Stimulated activated naive B cell treated with anti-CD40 and anti-IgM and Interleukin-4, amounts not matched to agents 10 μg/mL and 1 μg/mL and 100 μg/mL, for 72 hours (primary cell): ENCODE measurements around the gene SLC35F3.
A peak's percentile ranks its signal among the peaks of the same experiment; 100 is the strongest.
"Not testable (repeated sequence)": the region's sequence is repeated elsewhere in the genome, so short reads cannot be mapped to it uniquely, and the experiment has no call there.

Experiments
- ATAC-seq, 2 donors: fragments of 150-1000 bp; cut with Tn5 transposase; replicated peaks; 2 replicates each; pipeline ENCODE4 v1.10.0; 2021; ENCODE audit warnings: moderate library complexity in 1 of 2
- DNase-seq: peaks from one replicate; pipeline ENCODE4 v3.0.0; 2021
- H3K27ac Mint-ChIP-seq: one replicate; pipeline ENCODE4 v1.8.0; 2022; ENCODE audit warnings: mild to moderate bottlenecking, mixed read lengths
- H3K27me3 Mint-ChIP-seq, 2 donors: one replicate each; pipeline ENCODE4 v1.8.0; 2022; ENCODE audit warnings: mixed read lengths in 2 of 2
- H3K36me3 Mint-ChIP-seq, 2 donors: one replicate each; pipeline ENCODE4 v1.8.0; 2022; ENCODE audit warnings: mixed read lengths in 2 of 2, mild to moderate bottlenecking in 1 of 2
- H3K4me1 Mint-ChIP-seq, 2 donors: one replicate each; pipeline ENCODE4 v1.8.0; 2022; ENCODE audit warnings: mixed read lengths in 2 of 2, mild to moderate bottlenecking in 1 of 2
- H3K4me3 Mint-ChIP-seq, 2 donors: one replicate each; pipeline ENCODE4 v1.8.0; 2022; ENCODE audit warnings: mild to moderate bottlenecking in 2 of 2, mixed read lengths in 2 of 2, moderate library complexity in 1 of 2
- H3K9me3 Mint-ChIP-seq, 2 donors: one replicate each; pipeline ENCODE4 v1.8.0; 2022; ENCODE audit warnings: mixed read lengths in 2 of 2, mild to moderate bottlenecking in 1 of 2

The SLC35F3 gene

DNA sequence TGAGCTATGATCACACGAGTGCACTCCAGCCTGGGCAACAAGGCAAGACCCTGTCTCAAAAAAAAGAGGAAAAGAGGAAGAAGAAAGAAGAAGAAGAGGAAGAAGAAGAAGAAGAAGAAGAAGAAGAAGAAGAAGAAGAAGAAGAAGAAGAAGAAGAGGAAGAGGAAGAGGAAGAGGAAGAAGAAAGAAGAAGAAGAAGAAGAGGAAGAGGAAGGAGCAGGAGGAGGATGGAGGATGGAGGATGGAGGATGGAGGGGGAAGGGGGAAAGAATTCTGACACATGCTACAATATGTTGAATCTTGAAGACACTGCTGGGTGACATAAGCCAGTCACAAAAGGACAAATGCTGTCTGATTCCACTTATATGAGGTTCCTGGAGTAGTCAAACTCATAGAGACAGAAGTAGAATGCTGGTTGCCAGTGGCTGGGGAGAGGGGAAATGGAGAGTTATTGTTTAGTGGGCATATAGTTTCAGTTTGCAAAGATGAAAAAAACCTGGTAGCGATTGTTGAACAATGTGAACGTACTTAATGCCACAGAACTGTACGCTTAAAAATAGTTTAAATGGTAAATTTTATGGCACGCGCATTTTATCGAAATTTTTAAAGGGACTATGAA lies 421.5 kb downstream of the SLC35F3 start:
- Mint-ChIP-seq H3K4me1 (peaks cover 22 to 43% of the 10 kb centered on the region in 2 donors), H3K36me3 (no peaks in the 10 kb centered on the region), H3K27ac (no peak overlapping the region), H3K9me3 (peaks cover 0 to 3% of the 10 kb centered on the region in 2 donors), H3K27me3 (peaks cover 44 to 51% of the 10 kb centered on the region in 2 donors), H3K4me3 (peak overlapping the region; percentile 42 to 71)
- no peak for DNase-seq
- peak; percentile 22 to 34 for ATAC-seq

GRCh38 chr1:234326497-234327366 lies 422.3 kb downstream of the SLC35F3 start:
- peaks cover 39 to 46% of the 10 kb centered on the region in 2 donors for H3K27me3 Mint-ChIP-seq
- DNase-seq, result peak; percentile 38
- peaks cover 0 to 3% of the 10 kb centered on the region in 2 donors for H3K9me3 Mint-ChIP-seq
- peaks cover 22 to 44% of the 10 kb centered on the region in 2 donors for H3K4me1 Mint-ChIP-seq
- ATAC-seq, result peak; percentile 86 to 88
- H3K27ac Mint-ChIP-seq, result peak overlapping the region; percentile 67
- no peaks in the 10 kb centered on the region for H3K36me3 Mint-ChIP-seq
- peak overlapping the region; percentile 42 to 71 for H3K4me3 Mint-ChIP-seq

GRCh38 chr1:234327577-234328164 lies 423.2 kb downstream of the SLC35F3 start:
- no peaks in the 10 kb centered on the region for H3K36me3 Mint-ChIP-seq
- no peak overlapping the region for H3K4me3 Mint-ChIP-seq
- H3K27ac Mint-ChIP-seq, result no peak overlapping the region
- peaks cover 20 to 38% of the 10 kb centered on the region in 2 donors for H3K4me1 Mint-ChIP-seq
- H3K27me3 Mint-ChIP-seq, result peaks cover 38 to 48% of the 10 kb centered on the region in 2 donors
- ATAC-seq (no peak), DNase-seq (no peak)
- H3K9me3 Mint-ChIP-seq, result peaks cover 0 to 3% of the 10 kb centered on the region in 2 donors

DNA sequence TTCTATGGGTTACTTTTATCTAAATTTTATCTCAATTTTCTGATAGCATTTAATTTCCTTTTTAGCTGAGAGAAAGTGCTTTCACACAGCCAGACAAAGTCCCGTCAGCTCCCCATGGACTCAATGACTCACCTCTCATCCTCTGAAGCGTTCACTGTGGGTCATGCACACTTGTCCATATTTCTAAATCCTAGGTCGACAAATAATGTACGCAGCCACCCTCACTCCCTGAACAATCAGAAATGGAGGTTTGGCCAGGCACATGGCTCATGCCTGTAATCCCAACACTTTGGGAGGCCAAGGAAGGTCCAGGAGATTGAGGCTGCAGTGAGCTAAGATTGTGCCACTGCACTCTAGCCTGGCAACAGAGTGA lies 426.4 kb downstream of the SLC35F3 start:
- Mint-ChIP-seq H3K36me3 (no peaks in the 10 kb centered on the region), H3K27me3 (peaks cover 13 to 23% of the 10 kb centered on the region in 2 donors), H3K4me1 (peaks cover 14 to 25% of the 10 kb centered on the region in 2 donors), H3K9me3 (peaks cover 2% of the 10 kb centered on the region in 2 donors), H3K27ac (no peak overlapping the region), H3K4me3 (no peak overlapping the region)
- DNase-seq (no peak), ATAC-seq (peak in 1 of 2 donors; percentile 31)

- Mint-ChIP-seq H3K27me3 (peaks cover 8 to 19% of the 10 kb centered on the region in 2 donors), H3K4me1 (peaks cover 10 to 18% of the 10 kb centered on the region in 2 donors), H3K9me3 (peaks cover 4 to 6% of the 10 kb centered on the region in 2 donors), H3K36me3 (peaks cover 0 to 2% of the 10 kb centered on the region in 2 donors), H3K27ac (no peak overlapping the region), H3K4me3 (no peak overlapping the region)
- no peak for ATAC-seq
- DNase-seq, result no peak
Observed at GRCh38 chr1:234331507-234331906, 427.0 kb downstream of the SLC35F3 start.

DNA sequence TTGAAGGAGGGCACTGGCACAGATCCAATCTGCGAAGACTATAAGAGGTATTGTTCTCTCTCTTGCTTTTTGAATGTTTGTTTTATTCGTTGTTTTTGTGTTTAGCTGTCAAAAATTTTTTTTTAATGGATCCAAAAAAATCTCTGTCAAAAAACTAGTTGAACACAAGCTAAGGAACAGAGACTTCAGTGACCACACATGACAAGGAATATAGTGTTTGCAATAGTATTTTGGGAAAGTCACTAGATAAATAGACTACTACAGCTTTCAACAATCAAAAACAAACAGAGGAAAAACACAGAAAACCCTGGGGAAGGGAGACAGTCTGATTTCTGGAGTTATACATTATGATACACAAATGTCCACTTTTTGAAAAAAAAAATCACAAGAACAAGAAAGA lies 431.9 kb downstream of the SLC35F3 start:
- Mint-ChIP-seq H3K27ac (no peak overlapping the region), H3K9me3 (peaks cover 16 to 17% of the 10 kb centered on the region in 2 donors), H3K36me3 (peaks cover 2 to 4% of the 10 kb centered on the region in 2 donors), H3K27me3 (peaks cover 13 to 16% of the 10 kb centered on the region in 2 donors), H3K4me3 (no peak overlapping the region), H3K4me1 (no peaks in the 10 kb centered on the region)
- ATAC-seq, result no peak
- DNase-seq, result no peak

GRCh38 chr1:234337233-234337632 lies 432.8 kb downstream of the SLC35F3 start:
- Mint-ChIP-seq H3K9me3 (peaks cover 16 to 17% of the 10 kb centered on the region in 2 donors), H3K4me1 (no peaks in the 10 kb centered on the region), H3K36me3 (peaks cover 2 to 4% of the 10 kb centered on the region in 2 donors), H3K4me3 (no peak overlapping the region), H3K27ac (no peak overlapping the region), H3K27me3 (peaks cover 7 to 11% of the 10 kb centered on the region in 2 donors)
- DNase-seq (no peak), ATAC-seq (no peak)

- H3K36me3 Mint-ChIP-seq, result peaks cover 2 to 4% of the 10 kb centered on the region in 2 donors
Observed at GRCh38 chr1:234340528-234340927, 436.1 kb downstream of the SLC35F3 start.

DNA sequence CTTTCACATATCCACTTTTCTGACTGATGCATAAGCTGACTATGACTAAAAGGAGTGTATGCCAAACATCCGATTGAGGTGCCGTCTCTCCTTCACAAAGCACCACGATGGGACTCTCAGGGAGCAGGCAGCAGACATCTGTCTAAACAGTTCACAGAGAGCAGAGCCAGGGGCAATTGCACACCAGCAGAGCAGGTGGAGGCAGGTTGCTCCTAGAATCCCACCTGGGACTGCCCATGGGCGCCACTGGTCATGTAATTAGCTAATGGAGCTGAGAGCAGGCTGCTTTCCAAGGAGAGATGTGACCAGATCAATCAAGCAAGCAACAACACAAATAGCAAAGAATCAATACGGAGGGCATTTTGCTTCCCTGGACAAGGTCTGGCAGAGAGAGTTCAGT lies 438.3 kb downstream of the SLC35F3 start:
- Mint-ChIP-seq H3K9me3 (peaks cover 4 to 5% of the 10 kb centered on the region in 2 donors), H3K27ac (no peak overlapping the region), H3K27me3 (peaks cover 6% of the 10 kb centered on the region in 2 donors), H3K36me3 (peaks cover 0 to 2% of the 10 kb centered on the region in 2 donors), H3K4me3 (no peak overlapping the region), H3K4me1 (no peaks in the 10 kb centered on the region)
- DNase-seq (no peak), ATAC-seq (no peak)

More at GRCh38 chr1:234340528-234340927, 436.1 kb downstream of the SLC35F3 start:
- no peak overlapping the region for H3K4me3 Mint-ChIP-seq
- H3K27me3 Mint-ChIP-seq, result peaks cover 6% of the 10 kb centered on the region in 2 donors
- peaks cover 16% of the 10 kb centered on the region in 2 donors for H3K9me3 Mint-ChIP-seq
- ATAC-seq, result no peak
- no peak for DNase-seq
- H3K27ac Mint-ChIP-seq, result no peak overlapping the region
- no peaks in the 10 kb centered on the region for H3K4me1 Mint-ChIP-seq

DNA sequence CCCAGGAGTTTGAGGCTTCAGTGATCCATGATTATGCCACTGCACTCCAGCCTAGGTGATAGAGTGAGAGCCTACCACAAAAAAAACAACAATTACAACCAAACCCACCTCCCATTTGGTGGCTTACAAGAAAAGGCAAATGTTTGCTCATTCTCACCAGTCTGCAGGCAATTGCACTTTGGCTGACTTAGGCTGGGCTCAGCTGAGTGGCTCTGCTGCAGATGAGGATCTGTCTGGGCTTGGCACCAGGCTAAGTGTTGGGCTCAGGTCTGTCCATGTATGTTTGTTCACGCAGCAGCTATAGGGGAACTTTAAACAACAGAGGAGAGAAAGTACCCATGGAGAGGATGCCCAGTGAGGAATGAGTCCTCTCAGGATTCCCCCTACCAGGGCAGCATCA lies 440.8 kb downstream of the SLC35F3 start:
- no peak for ATAC-seq
- no peak overlapping the region for H3K27ac Mint-ChIP-seq
- no peaks in the 10 kb centered on the region for H3K4me1 Mint-ChIP-seq
- no peak overlapping the region for H3K4me3 Mint-ChIP-seq
- H3K27me3 Mint-ChIP-seq, result peaks cover 19% of the 10 kb centered on the region in 2 donors
- peaks cover 0 to 2% of the 10 kb centered on the region in 2 donors for H3K36me3 Mint-ChIP-seq
- H3K9me3 Mint-ChIP-seq, result peaks cover 2% of the 10 kb centered on the region in 2 donors
- DNase-seq, result no peak

DNA sequence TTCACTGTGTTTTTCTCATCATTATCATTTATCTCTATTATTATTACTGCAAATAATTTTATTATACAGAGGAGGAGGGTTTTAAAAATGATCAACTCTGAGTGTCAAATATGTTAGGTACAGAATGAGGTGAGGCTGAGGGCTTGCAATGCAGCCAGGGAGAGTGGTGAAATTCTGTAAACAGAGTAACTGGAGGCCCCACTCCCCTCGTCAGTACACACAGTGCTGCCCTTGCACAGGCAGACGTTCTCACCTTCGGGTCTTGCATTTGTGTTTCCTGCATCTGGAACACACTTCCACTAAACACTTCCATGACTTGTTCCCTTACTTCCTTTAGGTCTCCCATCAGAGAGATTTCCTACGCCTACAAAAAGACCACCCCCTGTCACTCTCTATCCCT lies 444.5 kb downstream of the SLC35F3 start:
- Mint-ChIP-seq H3K27me3 (peaks cover 20 to 21% of the 10 kb centered on the region in 2 donors), H3K27ac (no peak overlapping the region), H3K4me1 (no peaks in the 10 kb centered on the region), H3K9me3 (no peaks in the 10 kb centered on the region), H3K4me3 (no peak overlapping the region), H3K36me3 (no peaks in the 10 kb centered on the region)
- ATAC-seq (no peak), DNase-seq (no peak)

GRCh38 chr1:234355782-234356510 lies 451.5 kb downstream of the SLC35F3 start:
- ATAC-seq, result peak; percentile 25 to 42
- Mint-ChIP-seq H3K9me3 (no peaks in the 10 kb centered on the region), H3K4me1 (peaks cover 0 to 2% of the 10 kb centered on the region in 2 donors), H3K4me3 (peak overlapping the region in 1 of 2 donors; percentile 19), H3K27me3 (peaks cover 11 to 16% of the 10 kb centered on the region in 2 donors), H3K36me3 (peaks cover 0 to 4% of the 10 kb centered on the region in 2 donors), H3K27ac (peak overlapping the region; percentile 7)
- no peak for DNase-seq

GRCh38 chr1:234356615-234357269 lies 452.3 kb downstream of the SLC35F3 start:
- not testable (repeated sequence) for H3K9me3 Mint-ChIP-seq, H3K4me1 Mint-ChIP-seq, H3K36me3 Mint-ChIP-seq
- Mint-ChIP-seq H3K27me3 (peaks cover 11 to 13% of the 10 kb centered on the region in 2 donors), H3K27ac (peak overlapping the region; percentile 62), H3K4me3 (peak overlapping the region; percentile 80 to 84)
- peak; percentile 65 to 82 for ATAC-seq
- peak; percentile 35 for DNase-seq
